ENCODE data around the gene POLD4.

POLD4 gene

GRCh38 chr11:67368621-67369020, 15.3 kb upstream of the POLD4 start:
- TF ChIP-seq CTCF (IDR thresholded peaks at IDR 0.05; ENCODE audit: insufficient read depth, missing control alignments), result no peak
- no peak for FAIRE-seq
- no peak for DNase-seq (ENCODE audit: insufficient read length, low spot score)

- TF ChIP-seq CTCF (IDR thresholded peaks at IDR 0.05; ENCODE audit: insufficient read depth, missing control alignments), result no peak
- FAIRE-seq, result no peak
- no peak for DNase-seq (ENCODE audit: insufficient read length, low spot score)
Measured at GRCh38 chr11:67367761-67368227, 14.4 kb upstream of the POLD4 start.

- no peak for TF ChIP-seq CTCF (IDR thresholded peaks at IDR 0.05; ENCODE audit: insufficient read depth, missing control alignments)
- DNase-seq (ENCODE audit: insufficient read length, low spot score) (no peak), FAIRE-seq (no peak)
Measured at GRCh38 chr11:67366961-67367760, 13.8 kb upstream of the POLD4 start.

GRCh38 chr11:67366546-67366945, 13.2 kb upstream of the POLD4 start:
- no peak for FAIRE-seq
- no peak for DNase-seq (ENCODE audit: insufficient read length, low spot score)
- TF ChIP-seq CTCF (IDR thresholded peaks at IDR 0.05; ENCODE audit: insufficient read depth, missing control alignments), result no peak

- DNase-seq (ENCODE audit: insufficient read length, low spot score), result no peak
- no peak for FAIRE-seq
- TF ChIP-seq CTCF (IDR thresholded peaks at IDR 0.05; ENCODE audit: insufficient read depth, missing control alignments), result no peak
Measured at GRCh38 chr11:67365736-67366444, 12.5 kb upstream of the POLD4 start.

GRCh38 chr11:67364783-67365722, 11.7 kb upstream of the POLD4 start:
- no peak for FAIRE-seq
- no peak for TF ChIP-seq CTCF (IDR thresholded peaks at IDR 0.05; ENCODE audit: insufficient read depth, missing control alignments)
- DNase-seq (ENCODE audit: insufficient read length, low spot score), result peak; percentile 7

All from D721Med (cell line).